HG03025 (cell line): Measurements from ENCODE around the gene CAPZA1.

ENCODE experiments used
- ATAC-seq: cut with Tn5 transposase; IDR thresholded peaks from one replicate; pipeline ENCODE4 v1.9.1; 2021; ENCODE audit warnings: mild to moderate bottlenecking, moderate library complexity; ENCODE audit not compliant: unreplicated experiment, low FRiP score

Gene CAPZA1

GRCh38 chr1:112711670-112712069, 92.0 kb downstream of the CAPZA1 start:
- no peak for ATAC-seq

DNA sequence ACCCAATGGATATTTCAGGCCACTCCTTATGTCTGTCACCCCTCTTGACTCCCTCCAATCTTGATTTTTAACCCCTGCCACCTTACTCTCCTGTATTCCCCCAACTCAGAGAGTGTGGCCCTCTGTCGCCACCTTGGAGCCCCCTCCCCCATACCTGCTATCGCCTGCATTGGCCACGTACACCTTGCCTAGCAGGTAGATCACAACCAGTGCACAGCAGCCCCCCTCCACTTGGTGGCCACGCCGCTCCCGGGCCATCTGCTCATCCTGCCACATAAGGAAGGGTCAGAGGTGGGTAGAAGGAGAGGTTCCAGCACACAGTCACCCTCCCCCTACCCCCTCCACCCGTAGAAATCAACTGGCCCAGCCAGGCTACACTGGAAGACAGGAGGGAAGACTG, 92.6 kb downstream of the CAPZA1 start:
- ATAC-seq, result no peak

- ATAC-seq, result no peak
Observed at GRCh38 chr1:112712701-112713128, 93.1 kb downstream of the CAPZA1 start.

DNA sequence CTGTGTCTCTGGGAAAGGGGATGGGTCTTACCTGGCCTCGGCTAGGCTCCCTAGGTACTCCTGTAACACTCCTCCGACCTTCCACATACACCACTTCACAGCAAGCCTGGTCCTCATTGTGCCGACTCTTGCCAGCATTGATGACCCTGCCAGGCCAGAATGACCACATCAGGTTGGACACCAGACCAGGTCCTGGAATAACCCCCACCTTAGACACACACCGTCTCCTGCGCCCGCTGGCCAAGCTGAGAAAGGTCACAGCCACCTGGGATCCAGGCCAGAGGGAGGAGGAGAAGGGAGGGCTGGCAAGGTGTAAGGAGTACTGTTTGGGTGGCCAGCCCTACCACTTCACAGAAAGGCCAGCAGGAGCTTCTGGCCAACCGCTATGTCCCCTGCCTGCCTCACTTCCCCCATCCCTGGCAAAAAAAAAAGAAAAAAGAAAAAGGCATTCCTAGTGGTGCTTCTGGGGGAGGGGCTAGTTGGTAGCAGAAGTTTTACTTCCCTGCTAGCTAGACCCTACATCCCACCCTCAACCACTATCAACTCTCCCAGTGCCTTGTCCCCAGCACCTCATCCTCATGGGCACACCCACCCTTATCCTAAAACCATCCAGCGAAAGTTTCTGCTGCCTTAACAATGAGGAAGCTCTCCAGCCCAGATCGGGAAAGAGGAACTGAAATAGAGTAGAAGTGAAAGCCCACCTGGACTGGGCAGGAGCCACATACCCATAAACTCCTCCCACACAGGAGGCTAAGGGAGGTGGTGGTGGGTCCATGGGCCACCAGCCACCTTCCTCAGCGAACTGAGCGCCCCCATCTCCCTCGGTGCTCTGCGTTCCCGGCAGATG, 94.1 kb downstream of the CAPZA1 start:
- no peak for ATAC-seq

DNA sequence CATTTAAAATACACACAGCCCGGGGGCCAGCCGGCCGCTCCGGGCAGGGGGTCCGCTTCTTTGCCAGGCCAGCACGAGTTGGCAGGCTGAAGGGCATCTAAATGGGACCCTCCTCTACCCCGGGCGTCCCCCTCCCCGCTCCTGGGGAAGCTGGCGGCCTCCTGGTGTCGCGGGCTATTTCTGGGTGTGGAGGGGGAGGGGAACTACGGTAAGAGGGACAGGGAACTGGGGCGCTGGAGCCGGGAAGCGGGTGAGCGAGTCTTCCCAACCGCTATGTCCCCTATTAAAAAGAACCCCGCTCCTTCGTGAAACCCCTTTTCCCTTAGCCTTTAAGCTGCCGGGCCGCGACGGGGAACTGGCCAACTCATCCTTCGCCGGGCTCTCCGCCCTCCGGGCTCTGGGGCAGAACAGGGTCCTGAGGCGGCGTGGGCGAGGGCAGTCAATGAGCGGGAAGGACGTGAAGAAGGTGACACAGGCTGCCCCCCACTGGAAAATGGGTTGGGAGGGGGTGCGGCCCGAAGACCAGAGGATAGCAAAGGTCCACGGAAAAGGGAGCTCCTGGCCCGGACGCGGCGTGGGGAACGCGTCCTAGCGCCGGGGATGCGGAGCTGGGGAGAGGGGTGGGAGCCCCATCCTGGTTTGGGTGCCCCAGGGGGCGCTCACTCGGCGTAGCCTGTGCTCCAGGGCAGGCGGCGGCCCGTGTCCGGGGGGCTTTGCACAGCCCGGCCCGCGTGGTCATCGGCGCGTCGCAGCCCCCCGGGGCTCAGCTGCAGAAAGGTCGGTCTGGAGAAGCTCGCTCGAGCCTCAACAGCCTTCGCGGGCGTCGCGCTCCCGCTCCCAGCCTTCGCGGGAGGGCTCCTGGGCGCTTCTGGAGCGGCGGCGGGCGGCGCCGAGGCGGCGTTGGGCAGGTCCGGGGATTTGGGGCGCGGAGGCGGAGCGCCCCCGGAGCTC, 95.0 kb downstream of the CAPZA1 start:
- ATAC-seq, result no peak

GRCh38 chr1:112715264-112716053, 95.8 kb downstream of the CAPZA1 start, which contains the start of gene PPM1J:
TSS of gene PPM1J (minus strand) at chr1:112715332. CDS start at chr1:112715301, 31 bp downstream.
- ATAC-seq, result peak; percentile 83

GRCh38 chr1:112716133-112716720, 96.6 kb downstream of the CAPZA1 start:
- no peak for ATAC-seq

GRCh38 chr1:112717263-112717873, 97.7 kb downstream of the CAPZA1 start:
- ATAC-seq, result no peak

GRCh38 chr1:112718691-112719418, 99.2 kb downstream of the CAPZA1 start:
- no peak for ATAC-seq

DNA sequence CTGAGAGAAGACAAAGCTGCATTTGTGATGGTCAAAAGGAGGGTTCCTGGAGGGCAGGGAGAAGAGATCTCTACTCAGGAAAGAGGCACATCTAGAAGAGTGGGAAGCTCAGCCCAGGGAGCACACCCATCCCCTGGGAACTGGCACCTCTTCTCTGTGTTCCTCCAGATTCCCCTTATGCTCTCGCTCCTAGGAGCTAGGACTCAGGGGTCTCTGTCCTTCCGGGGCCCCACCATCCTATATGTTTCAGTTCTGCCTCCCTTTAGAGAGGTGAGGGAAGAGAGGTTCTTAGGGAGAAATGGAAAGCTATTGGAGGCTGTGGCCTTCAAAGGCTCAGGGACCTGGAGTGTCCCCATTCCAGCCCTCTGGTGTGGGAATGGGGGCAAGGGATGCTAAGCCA, 100.1 kb downstream of the CAPZA1 start:
- ATAC-seq, result no peak

GRCh38 chr1:112720800-112721199, 101.2 kb downstream of the CAPZA1 start:
- ATAC-seq, result no peak
